GM21515 (cell line): Measurements from ENCODE around the gene CEND1.
"Not testable (repeated sequence)": the region's sequence is repeated elsewhere in the genome, so short reads cannot be mapped to it uniquely, and the experiment has no call there.

Experiments used
- ATAC-seq: cut with Tn5 transposase; IDR thresholded peaks from one replicate; pipeline ENCODE4 v1.9.1; 2021; ENCODE audit not compliant: unreplicated experiment

The CEND1 gene

GRCh38 chr11:765025-765801 lies 24.7 kb downstream of the CEND1 start:
- ATAC-seq = no peak

GRCh38 chr11:764322-765024 lies 25.4 kb downstream of the CEND1 start:
- no peak for ATAC-seq

GRCh38 chr11:763549-764321 lies 26.2 kb downstream of the CEND1 start:
- no peak for ATAC-seq

DNA sequence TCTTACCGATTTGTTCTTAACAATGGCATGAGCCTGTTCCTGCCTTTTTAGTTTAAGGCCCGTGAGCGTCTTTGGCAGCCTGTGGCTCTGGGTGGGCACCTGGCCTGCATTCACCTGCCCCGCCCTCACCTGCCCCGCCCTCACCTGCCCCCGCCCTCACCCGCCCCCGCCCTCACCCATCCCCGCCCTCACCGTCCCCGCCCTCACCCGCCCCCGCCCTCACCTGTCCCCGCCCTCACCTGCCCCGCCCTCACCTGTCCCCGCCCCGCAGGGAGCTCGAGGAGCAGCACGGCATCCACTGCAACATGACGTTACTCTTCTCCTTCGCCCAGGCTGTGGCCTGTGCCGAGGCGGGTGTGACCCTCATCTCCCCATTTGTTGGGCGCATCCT lies 26.8 kb downstream of the CEND1 start:
- ATAC-seq = no peak

GRCh38 chr11:762421-763072 lies 27.3 kb downstream of the CEND1 start:
- ATAC-seq = no peak

- no peak for ATAC-seq
Observed at GRCh38 chr11:761526-762108, 28.3 kb downstream of the CEND1 start.

GRCh38 chr11:760236-760635 lies 29.7 kb downstream of the CEND1 start:
- no peak for ATAC-seq

GRCh38 chr11:749731-750130 lies 40.2 kb downstream of the CEND1 start:
- no peak for ATAC-seq

DNA sequence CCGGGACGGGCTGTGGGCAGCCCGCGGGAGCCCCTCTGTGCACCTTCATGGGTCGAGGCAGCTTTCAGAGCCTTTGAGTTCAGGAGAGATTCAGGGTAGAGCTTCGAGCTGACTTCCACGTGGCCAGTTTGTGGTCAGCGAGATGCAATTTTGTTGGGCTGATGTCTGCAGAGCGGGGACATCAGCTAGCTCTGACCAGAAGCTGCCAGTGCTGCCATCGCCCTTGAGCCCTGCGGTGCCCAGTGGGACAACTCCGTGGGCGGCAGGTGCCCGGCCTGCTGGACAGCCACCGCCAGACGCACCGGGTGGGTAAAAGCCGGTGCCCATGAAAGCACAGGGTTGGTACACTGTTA lies 41.9 kb downstream of the CEND1 start:
- peak; percentile 6 for ATAC-seq

- peak; percentile 91 for ATAC-seq
Observed at GRCh38 chr11:747158-748006, 42.5 kb downstream of the CEND1 start, which contains the start of gene TALDO1. Gene TALDO1 (plus strand): TSS chr11:747464. CDS start chr11:747482, 18 bp downstream.

DNA sequence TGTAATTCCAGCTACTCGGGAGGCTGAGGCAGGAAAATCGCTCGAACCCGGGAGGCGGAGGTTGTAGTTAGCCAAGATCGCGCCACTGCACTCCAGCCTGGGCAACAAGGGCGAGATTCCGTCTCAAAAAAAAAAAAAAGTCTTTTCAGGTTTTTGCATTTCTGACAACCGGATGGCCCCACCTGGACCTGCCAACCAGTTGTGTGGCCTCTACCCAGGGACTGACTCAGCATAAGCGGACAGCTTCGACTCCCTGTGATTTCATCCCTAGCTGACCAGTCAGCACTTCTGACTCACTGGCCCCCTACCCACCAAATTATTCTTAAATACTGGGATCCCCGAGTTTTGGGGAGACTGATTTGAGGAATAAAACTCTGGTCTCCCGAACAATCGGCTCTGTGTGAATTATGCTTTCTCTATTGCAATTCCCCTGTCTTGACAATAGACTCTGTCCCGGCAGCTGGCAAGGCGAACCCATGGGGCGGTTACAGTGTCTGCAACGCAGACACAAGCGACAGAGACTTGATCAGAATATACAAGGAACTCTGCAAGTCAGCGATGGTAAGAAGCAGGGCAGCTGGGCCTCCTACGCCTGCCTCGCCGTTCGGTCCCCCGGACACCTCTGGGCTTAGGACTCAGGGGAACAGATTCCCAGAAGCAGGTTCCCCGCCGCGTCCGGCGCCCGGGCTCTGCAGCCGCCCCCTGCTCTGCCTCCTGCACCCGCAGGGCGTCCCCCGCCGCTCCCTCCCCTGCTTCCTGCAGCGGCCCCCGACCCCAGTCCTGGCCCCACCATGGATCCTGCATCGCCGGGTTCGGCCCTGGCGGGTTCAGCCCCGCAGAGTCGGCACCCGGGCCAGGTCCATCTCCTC lies 43.4 kb downstream of the CEND1 start:
- ATAC-seq = no peak

DNA sequence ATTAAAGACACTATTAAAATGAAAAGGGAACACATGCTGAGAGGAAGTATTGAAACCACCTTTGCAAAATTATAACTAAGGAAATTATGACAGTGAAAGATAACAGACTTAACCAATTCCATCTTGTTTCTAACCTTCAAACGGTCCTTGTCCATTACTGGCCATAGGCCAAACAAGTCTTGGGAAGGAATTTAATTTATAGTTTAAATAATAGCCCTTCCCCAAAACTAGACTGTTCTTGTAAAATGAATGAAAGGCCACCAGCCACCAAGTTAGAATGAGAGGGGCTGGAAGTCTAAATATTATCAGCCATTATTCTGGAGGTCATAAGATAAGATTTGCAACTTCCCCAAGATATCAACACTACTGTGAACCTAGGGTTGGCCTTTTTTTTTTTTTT lies 44.5 kb downstream of the CEND1 start:
- ATAC-seq = no peak

DNA sequence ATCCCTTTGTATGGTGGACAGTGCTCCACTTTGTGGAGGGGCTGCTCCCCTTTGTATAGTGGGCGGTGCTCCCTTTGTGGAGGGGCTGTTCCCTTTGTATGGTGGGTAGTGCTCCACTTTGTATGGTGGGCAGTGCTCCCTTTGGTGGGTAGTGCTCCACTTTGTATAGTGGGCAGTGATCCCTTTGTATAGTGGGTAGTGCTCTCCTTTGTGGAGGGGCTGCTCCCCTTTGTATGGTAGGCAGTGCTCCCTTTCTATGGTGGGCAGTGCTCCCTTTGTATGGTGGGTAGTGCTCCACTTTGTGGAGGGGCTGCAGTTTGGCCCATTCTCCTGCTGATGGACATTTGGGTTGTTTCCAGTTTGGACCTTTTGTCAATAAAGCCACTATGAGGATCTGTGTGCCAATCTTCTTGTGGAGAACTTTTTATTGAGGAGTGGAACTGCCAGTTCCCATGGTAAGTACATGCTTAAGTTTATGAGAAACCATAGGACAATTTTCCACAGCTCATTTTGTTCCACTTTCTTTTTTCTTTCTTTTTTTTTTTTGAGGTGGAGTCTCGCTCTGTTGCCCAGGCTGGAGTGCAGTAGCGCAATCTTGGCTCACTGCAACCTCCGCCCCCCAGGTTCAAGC lies 47.2 kb downstream of the CEND1 start:
- ATAC-seq = no peak

DNA sequence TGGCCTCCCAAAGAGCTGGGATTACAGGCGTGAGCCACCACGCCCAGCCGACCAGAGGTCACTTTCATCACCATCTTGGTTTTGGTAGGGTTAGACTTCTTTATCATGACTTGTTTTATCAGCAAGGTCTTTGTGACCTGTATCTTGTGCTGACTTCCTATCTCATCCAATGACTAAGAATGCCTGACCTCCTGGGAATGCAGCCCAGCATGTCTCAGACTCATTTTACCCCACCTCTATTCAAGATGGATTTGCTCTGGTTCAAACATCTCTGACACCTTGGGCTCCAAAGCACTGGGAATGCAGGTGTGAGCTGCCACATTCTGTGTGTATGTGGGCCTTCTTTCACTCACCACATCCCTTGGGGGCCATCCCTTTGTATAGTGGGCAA lies 47.7 kb downstream of the CEND1 start:
- ATAC-seq = no peak

DNA sequence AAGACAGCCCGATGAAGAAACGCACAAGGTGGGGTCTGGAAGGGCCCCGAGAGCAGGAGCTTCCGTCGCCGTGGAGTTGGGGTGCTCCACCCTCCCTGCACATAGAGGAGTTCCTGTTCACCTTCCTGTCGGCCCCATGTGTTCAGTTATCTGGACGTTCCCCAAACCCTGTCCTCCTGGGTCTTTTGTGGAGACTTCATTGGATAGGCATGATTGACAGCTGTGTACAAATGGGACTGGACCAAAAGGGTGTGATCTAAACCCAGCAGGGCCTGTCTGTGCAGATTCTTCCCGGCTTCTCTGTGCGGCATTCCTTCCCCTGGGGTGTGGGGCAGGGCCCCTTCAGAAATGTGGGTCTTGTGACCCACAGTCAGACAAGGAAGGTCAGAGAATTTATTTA lies 52.0 kb downstream of the CEND1 start:
- ATAC-seq = not testable (repeated sequence)

GRCh38 chr11:737366-737765 lies 52.5 kb downstream of the CEND1 start:
- no peak for ATAC-seq
